SKM-1 treated with dmso at 0.1 percent for 144 hours (cell line): ENCODE results near the gene ACSF3.

Source experiments
- DNase-seq: peaks from one replicate; lab custom pipeline; 2025; ENCODE audit not compliant: unreplicated experiment; lab: John Stamatoyannopoulos, UW

Gene ACSF3

GRCh38 chr16:89142474-89143195 is 49.0 kb downstream of the ACSF3 start:
- DNase-seq, result no peak

GRCh38 chr16:89143201-89143741 is 49.6 kb downstream of the ACSF3 start:
- no peak for DNase-seq

- no peak for DNase-seq
Measured at GRCh38 chr16:89143911-89144675, 50.4 kb downstream of the ACSF3 start.

- DNase-seq, result no peak
Measured at GRCh38 chr16:89144681-89145080, 51.0 kb downstream of the ACSF3 start.

- DNase-seq, result no peak
Measured at GRCh38 chr16:89145406-89146161, 51.9 kb downstream of the ACSF3 start.

- no peak for DNase-seq
Measured at GRCh38 chr16:89146211-89147005, 52.8 kb downstream of the ACSF3 start.

- no peak for DNase-seq
Measured at GRCh38 chr16:89147085-89147817, 53.6 kb downstream of the ACSF3 start.

- DNase-seq, result no peak
Measured at GRCh38 chr16:89149386-89149785, 55.7 kb downstream of the ACSF3 start.

GRCh38 chr16:89150090-89150835 is 56.6 kb downstream of the ACSF3 start:
- no peak for DNase-seq

GRCh38 chr16:89150981-89151380 is 57.3 kb downstream of the ACSF3 start:
- DNase-seq, result no peak

GRCh38 chr16:89152831-89153700 is 59.4 kb downstream of the ACSF3 start:
- DNase-seq, result no peak

- no peak for DNase-seq
Measured at GRCh38 chr16:89153848-89154271, 60.2 kb downstream of the ACSF3 start.

- no peak for DNase-seq
Measured at GRCh38 chr16:89154390-89155183, 60.9 kb downstream of the ACSF3 start.

- DNase-seq, result no peak
Measured at GRCh38 chr16:89155184-89155679, 61.6 kb downstream of the ACSF3 start.

GRCh38 chr16:89155851-89156739 is 62.4 kb downstream of the ACSF3 start:
- no peak for DNase-seq
